Measurements from ENCODE around the gene TLE6.
"Not testable (repeated sequence)": the region's sequence is repeated elsewhere in the genome, so short reads cannot be mapped to it uniquely, and the experiment has no call there.

Gene TLE6

DNA sequence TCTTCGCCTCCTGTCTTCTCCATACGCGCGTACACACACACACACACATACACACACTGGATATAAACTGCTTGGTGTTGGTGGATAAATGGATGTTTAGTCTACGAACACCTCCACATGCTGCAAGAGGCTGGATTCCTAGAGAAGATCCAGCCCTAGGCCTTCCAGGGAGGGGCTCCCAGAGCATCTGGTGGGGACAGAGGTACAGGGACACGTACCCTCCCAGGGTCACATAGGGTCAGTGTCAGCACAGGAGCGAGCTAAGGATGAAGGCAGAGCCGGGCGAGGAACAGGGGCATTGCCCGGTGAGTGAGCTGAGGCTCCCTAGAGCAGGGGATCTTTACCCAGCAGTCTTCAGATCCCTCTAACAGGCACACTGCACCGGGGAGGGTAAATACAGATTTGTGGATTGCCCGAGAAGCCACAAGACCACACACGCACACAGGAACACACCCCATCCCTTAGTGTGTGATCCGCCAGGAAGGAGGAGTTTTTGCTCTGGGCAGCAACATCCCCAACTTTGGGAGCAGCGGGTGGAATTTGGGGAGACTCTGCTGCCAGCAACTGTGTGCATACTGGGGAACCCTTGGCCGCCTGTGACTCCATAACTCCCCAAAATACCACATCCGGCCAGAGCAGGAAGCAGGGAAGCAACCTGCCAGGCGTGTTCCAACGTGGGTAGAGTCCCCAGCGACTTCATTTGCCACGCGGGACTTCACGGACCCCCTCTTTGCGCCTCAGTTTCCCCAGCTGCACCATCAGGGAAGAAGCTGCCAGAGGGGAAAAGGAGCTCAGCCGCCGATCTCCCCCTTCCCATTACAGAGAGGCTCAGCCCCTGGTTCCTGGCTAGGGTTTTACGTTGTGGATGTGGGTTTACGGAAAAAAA, 57.5 kb downstream of the TLE6 start:
- H3K9me3 ChIP-seq (ENCODE audit: insufficient read depth, low read depth, low read length): no peaks in the 10 kb centered on the region
- H4K20me1 ChIP-seq (ENCODE audit: insufficient read depth, low read length, poor library complexity, severe bottlenecking): no peaks in the 10 kb centered on the region
- no peak for TF ChIP-seq EZH2phosphoT487 (IDR thresholded peaks at IDR 0.05; ENCODE audit: borderline replicate concordance)
- TF ChIP-seq, protein P1, sequence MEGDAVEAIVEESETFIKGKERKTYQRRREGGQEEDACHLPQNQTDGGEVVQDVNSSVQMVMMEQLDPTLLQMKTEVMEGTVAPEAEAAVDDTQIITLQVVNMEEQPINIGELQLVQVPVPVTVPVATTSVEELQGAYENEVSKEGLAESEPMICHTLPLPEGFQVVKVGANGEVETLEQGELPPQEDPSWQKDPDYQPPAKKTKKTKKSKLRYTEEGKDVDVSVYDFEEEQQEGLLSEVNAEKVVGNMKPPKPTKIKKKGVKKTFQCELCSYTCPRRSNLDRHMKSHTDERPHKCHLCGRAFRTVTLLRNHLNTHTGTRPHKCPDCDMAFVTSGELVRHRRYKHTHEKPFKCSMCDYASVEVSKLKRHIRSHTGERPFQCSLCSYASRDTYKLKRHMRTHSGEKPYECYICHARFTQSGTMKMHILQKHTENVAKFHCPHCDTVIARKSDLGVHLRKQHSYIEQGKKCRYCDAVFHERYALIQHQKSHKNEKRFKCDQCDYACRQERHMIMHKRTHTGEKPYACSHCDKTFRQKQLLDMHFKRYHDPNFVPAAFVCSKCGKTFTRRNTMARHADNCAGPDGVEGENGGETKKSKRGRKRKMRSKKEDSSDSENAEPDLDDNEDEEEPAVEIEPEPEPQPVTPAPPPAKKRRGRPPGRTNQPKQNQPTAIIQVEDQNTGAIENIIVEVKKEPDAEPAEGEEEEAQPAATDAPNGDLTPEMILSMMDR (conservative IDR thresholded peaks at IDR 0.05; ENCODE audit: low read length): no peak
- no peaks in the 10 kb centered on the region for H3K36me3 ChIP-seq (ENCODE audit: insufficient read depth, low read length)
- no peaks in the 10 kb centered on the region for H3K79me2 ChIP-seq (ENCODE audit: insufficient read depth, low read length)
- no peaks in the 10 kb centered on the region for H3F3A ChIP-seq (ENCODE audit: low read depth)
- H3K4me3 ChIP-seq (ENCODE audit: low read length, poor library complexity, severe bottlenecking): peak overlapping the region; percentile 90
- H3K4me2 ChIP-seq (ENCODE audit: low read depth, low read length, poor library complexity, severe bottlenecking): peak overlapping the region; percentile 99
- peak overlapping the region; percentile 69 for H2AFZ ChIP-seq (ENCODE audit: low read length)
- H3K9ac ChIP-seq (ENCODE audit: low read depth, low read length, poor library complexity, severe bottlenecking): peak overlapping the region; percentile 89
- H3K9me2 ChIP-seq (replicated peaks; ENCODE audit: low read depth, low read length): no peaks in the 10 kb centered on the region
- H3K27me3 ChIP-seq (ENCODE audit: insufficient read depth, low read length, poor library complexity, severe bottlenecking): no peaks in the 10 kb centered on the region
- H3K4me1 ChIP-seq (ENCODE audit: insufficient read depth, low read length, poor library complexity, severe bottlenecking): peaks cover 16% of the 10 kb centered on the region

DNA sequence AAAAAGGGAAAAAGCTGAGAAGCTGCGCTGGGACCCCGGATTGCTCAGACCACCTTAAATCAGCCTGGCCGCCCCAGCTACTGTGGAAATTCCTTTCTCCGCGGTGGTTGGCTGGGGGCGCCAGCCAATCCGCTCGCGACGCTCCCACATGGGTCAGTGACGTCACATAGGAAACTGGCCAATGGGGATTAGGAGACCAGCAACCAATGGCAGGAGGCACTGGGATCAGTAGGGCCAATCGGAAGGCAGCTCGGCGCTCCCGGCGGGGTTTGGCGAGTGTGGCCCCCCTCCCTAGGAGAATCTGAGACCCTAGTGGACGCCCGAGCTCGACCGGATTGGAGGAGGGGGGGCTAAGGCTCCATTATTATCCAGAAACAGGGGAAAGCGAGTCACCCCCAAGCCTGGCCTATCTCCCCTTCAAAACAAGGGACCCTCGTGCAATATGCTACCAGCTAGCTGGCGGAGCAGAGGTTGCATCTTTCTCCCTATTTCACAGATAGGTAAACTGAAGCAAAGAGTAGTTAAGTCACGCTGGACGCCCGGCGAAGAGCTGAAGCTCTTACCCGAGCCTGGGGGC, 58.3 kb downstream of the TLE6 start:
- Histone ChIP-seq H3K9ac (ENCODE audit: low read depth, low read length, poor library complexity, severe bottlenecking) (peak overlapping the region; percentile 89), H3K79me2 (ENCODE audit: insufficient read depth, low read length) (no peaks in the 10 kb centered on the region), H3K4me1 (ENCODE audit: insufficient read depth, low read length, poor library complexity, severe bottlenecking) (peaks cover 16% of the 10 kb centered on the region), H3F3A (ENCODE audit: low read depth) (no peaks in the 10 kb centered on the region), H3K4me3 (ENCODE audit: low read length, poor library complexity, severe bottlenecking) (peak overlapping the region; percentile 90), H3K4me2 (ENCODE audit: low read depth, low read length, poor library complexity, severe bottlenecking) (peak overlapping the region; percentile 99), H3K9me3 (ENCODE audit: insufficient read depth, low read depth, low read length) (no peaks in the 10 kb centered on the region), H3K27me3 (ENCODE audit: insufficient read depth, low read length, poor library complexity, severe bottlenecking) (no peaks in the 10 kb centered on the region), H2AFZ (ENCODE audit: low read length) (peak overlapping the region; percentile 95), H4K20me1 (ENCODE audit: insufficient read depth, low read length, poor library complexity, severe bottlenecking) (no peaks in the 10 kb centered on the region), H3K9me2 (replicated peaks; ENCODE audit: low read depth, low read length) (no peaks in the 10 kb centered on the region), H3K36me3 (ENCODE audit: insufficient read depth, low read length) (no peaks in the 10 kb centered on the region)
- TF ChIP-seq, protein P1 (conservative IDR thresholded peaks at IDR 0.05; ENCODE audit: low read length): no peak
- TF ChIP-seq EZH2phosphoT487 (IDR thresholded peaks at IDR 0.05; ENCODE audit: borderline replicate concordance): no peak

DNA sequence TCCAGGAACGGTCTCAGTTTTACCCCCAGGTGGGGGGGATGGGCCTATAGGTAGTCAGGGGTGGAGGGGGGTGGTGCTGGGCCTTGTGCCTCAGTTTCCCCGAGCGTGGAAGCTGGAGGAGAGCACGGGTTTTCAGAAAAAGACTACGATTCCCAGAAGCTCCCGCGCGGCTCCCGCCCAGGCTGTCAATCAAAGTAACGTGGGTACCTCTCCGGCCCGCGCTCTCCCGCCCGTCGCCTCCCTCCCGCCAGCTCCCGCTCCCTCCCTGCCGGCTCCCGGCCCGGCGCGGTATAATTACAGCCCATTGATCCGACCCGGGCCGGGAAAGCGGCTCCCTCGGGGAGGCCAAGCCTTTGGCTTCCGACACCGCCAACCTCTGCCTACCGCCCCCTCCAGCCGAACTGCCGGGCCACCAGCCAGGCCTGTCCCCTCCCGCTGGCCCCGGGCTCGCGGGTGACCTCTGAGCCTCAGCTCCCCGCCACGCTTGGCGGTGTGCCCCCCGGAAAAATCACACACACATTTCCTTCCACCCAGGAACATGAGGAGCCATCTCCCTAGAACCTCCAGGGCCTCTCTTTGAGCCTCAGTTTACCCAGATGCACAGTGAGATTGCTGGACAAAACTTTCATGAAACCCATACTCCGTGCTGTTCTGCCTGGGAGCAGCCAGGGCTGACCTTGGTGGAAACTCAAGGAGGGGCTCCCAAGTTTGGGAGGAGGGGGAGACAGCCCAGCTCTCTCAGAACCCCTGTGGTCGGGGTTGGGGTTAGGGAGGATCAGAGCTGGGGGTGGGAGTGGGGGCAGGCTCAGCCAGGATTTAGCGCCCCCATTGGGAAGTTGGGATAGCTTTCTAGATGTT, 59.0 kb downstream of the TLE6 start:
- H3K9me2 ChIP-seq (replicated peaks; ENCODE audit: low read depth, low read length): no peaks in the 10 kb centered on the region
- peak overlapping the region; percentile 90 for H3K4me3 ChIP-seq (ENCODE audit: low read length, poor library complexity, severe bottlenecking)
- no peaks in the 10 kb centered on the region for H3K27me3 ChIP-seq (ENCODE audit: insufficient read depth, low read length, poor library complexity, severe bottlenecking)
- peak overlapping the region; percentile 66 for H3K9ac ChIP-seq (ENCODE audit: low read depth, low read length, poor library complexity, severe bottlenecking)
- no peaks in the 10 kb centered on the region for H3K36me3 ChIP-seq (ENCODE audit: insufficient read depth, low read length)
- H4K20me1 ChIP-seq (ENCODE audit: insufficient read depth, low read length, poor library complexity, severe bottlenecking): no peaks in the 10 kb centered on the region
- TF ChIP-seq, protein P1 (conservative IDR thresholded peaks at IDR 0.05; ENCODE audit: low read length): peak; percentile 42
- TF ChIP-seq EZH2phosphoT487 (IDR thresholded peaks at IDR 0.05; ENCODE audit: borderline replicate concordance): no peak
- peak overlapping the region; percentile 95 for H2AFZ ChIP-seq (ENCODE audit: low read length)
- H3K4me1 ChIP-seq (ENCODE audit: insufficient read depth, low read length, poor library complexity, severe bottlenecking): peaks cover 16% of the 10 kb centered on the region
- peak overlapping the region; percentile 99 for H3K4me2 ChIP-seq (ENCODE audit: low read depth, low read length, poor library complexity, severe bottlenecking)
- no peaks in the 10 kb centered on the region for H3F3A ChIP-seq (ENCODE audit: low read depth)
- H3K9me3 ChIP-seq (ENCODE audit: insufficient read depth, low read depth, low read length): no peaks in the 10 kb centered on the region
- no peaks in the 10 kb centered on the region for H3K79me2 ChIP-seq (ENCODE audit: insufficient read depth, low read length)

- Histone ChIP-seq H3K4me2 (ENCODE audit: low read depth, low read length, poor library complexity, severe bottlenecking) (peak overlapping the region; percentile 99), H3K4me3 (ENCODE audit: low read length, poor library complexity, severe bottlenecking) (peak overlapping the region; percentile 90), H3K9ac (ENCODE audit: low read depth, low read length, poor library complexity, severe bottlenecking) (peak overlapping the region; percentile 66), H3K4me1 (ENCODE audit: insufficient read depth, low read length, poor library complexity, severe bottlenecking) (peaks cover 16% of the 10 kb centered on the region)
- not testable (repeated sequence) for H3K27me3 ChIP-seq (ENCODE audit: insufficient read depth, low read length, poor library complexity, severe bottlenecking); H3K79me2 ChIP-seq (ENCODE audit: insufficient read depth, low read length); H4K20me1 ChIP-seq (ENCODE audit: insufficient read depth, low read length, poor library complexity, severe bottlenecking); H3K9me3 ChIP-seq (ENCODE audit: insufficient read depth, low read depth, low read length); H2AFZ ChIP-seq (ENCODE audit: low read length); H3K9me2 ChIP-seq (replicated peaks; ENCODE audit: low read depth, low read length); H3K36me3 ChIP-seq (ENCODE audit: insufficient read depth, low read length); H3F3A ChIP-seq (ENCODE audit: low read depth)
Measured at GRCh38 chr19:3036977-3037544, 59.7 kb downstream of the TLE6 start.
